IMR-90 (cell line): ENCODE data around the gene CPA3.

ENCODE experiments used
- BHLHE40 ChIP-seq: fragments of 150-350 bp; IDR thresholded peaks from 2 replicates; pipeline ENCODE4 v1.6.1; 2016; ENCODE audit warnings: mild to moderate bottlenecking, low read depth, low read length
- CTCF ChIP-seq: conservative IDR thresholded peaks from 2 replicates; pipeline ENCODE4 v1.5.1; 2012; ENCODE audit warnings: mild to moderate bottlenecking, low read depth, low read length, improper control_type of control experiment
- POLR2A ChIP-seq: IDR thresholded peaks from 2 replicates; pipeline ENCODE4 v1.6.1; 2012; ENCODE audit warnings: mild to moderate bottlenecking, low read depth, low read length

DNA sequence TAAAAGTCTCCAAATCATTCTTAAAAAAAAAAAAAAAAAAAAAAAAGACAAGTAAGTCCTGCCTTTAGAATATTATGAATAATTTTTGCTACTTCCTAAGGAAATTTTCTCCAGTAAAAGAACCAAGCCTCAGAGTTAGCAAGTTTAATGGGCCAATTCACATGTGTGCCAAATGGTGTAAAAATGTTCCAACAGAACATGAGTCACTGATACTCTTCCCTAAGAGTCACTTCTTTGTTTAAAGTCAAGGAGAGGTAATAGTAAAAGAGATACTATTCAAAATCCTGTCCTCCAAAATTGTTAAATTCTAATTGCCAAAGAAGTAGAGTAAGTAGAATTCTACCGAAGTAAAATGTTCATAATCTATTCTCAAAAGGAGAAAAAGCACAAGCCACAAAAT, 17.7 kb upstream of the CPA3 start:
- TF ChIP-seq CTCF (no peak), POLR2A (no peak), BHLHE40 (no peak)
